HFF-Myc (cell line): ENCODE measurements around the gene ADAMTS14.
"Not testable (repeated sequence)": the region's sequence is repeated elsewhere in the genome, so short reads cannot be mapped to it uniquely, and the experiment has no call there.

Source experiments
- DNase-seq: peaks from one replicate; pipeline ENCODE4 v3.0.0-alpha.2; 2011; ENCODE audit warnings: low read depth; ENCODE audit errors: extremely low read depth
- H3K4me3 ChIP-seq: replicated peaks from 2 replicates; pipeline ENCODE4 v1.5.1; 2011; ENCODE audit warnings: low read depth, mild to moderate bottlenecking, control low read depth, low read length
- CTCF ChIP-seq: IDR thresholded peaks from 2 replicates; pipeline ENCODE4 v1.5.1; 2012; ENCODE audit warnings: mild to moderate bottlenecking, low read depth, low read length, control low read depth; ENCODE audit errors: missing control alignments

Gene ADAMTS14

GRCh38 chr10:70660722-70661121 lies 11.6 kb upstream of the ADAMTS14 start:
- DNase-seq = no peak
- H3K4me3 ChIP-seq = no peak overlapping the region
- TF ChIP-seq CTCF = no peak

GRCh38 chr10:70661623-70662361 lies 10.5 kb upstream of the ADAMTS14 start:
- H3K4me3 ChIP-seq = no peak overlapping the region
- TF ChIP-seq CTCF = no peak
- DNase-seq = no peak

GRCh38 chr10:70662362-70663220 lies 9.7 kb upstream of the ADAMTS14 start:
- TF ChIP-seq CTCF = no peak
- H3K4me3 ChIP-seq = no peak overlapping the region
- no peak for DNase-seq

- H3K4me3 ChIP-seq, DNase-seq: not testable (repeated sequence)
Measured at GRCh38 chr10:70663458-70664409, 8.6 kb upstream of the ADAMTS14 start.

GRCh38 chr10:70664702-70665195 lies 7.6 kb upstream of the ADAMTS14 start:
- H3K4me3 ChIP-seq = no peak overlapping the region
- no peak for TF ChIP-seq CTCF
- peak; percentile 99 for DNase-seq

GRCh38 chr10:70666960-70667798 lies 5.1 kb upstream of the ADAMTS14 start:
- no peak for DNase-seq
- no peak for TF ChIP-seq CTCF
- no peak overlapping the region for H3K4me3 ChIP-seq

GRCh38 chr10:70667818-70668217 lies 4.5 kb upstream of the ADAMTS14 start:
- not testable (repeated sequence) for DNase-seq, H3K4me3 ChIP-seq
